Endothelial cell of umbilical vein (primary cell): ENCODE results near the gene CCDC102B.

Experiments used
- CTCF ChIP-seq, 2 donors: IDR thresholded peaks; 1 replicate in 1 of 2; 2 replicates in 1 of 2; pipeline ENCODE4 v1.5.1; 2011; ENCODE audit warnings: low read length in 2 of 2, mild to moderate bottlenecking in 2 of 2, moderate library complexity in 2 of 2, control low read depth in 1 of 2, inconsistent platforms in 1 of 2, low read depth in 1 of 2; ENCODE audit not compliant: insufficient read depth in 1 of 2; ENCODE audit errors: extremely low read depth in 1 of 2
- EZH2 ChIP-seq: IDR thresholded peaks from 2 replicates; pipeline ENCODE4 v1.6.1; 2012; ENCODE audit warnings: borderline replicate concordance, low read depth, mild to moderate bottlenecking, moderate library complexity, low read length, inconsistent platforms; ENCODE audit not compliant: severe bottlenecking
- FOS ChIP-seq: IDR thresholded peaks from 2 replicates; pipeline ENCODE4 v1.6.1; 2011; ENCODE audit warnings: mild to moderate bottlenecking, low read length, moderate library complexity, borderline replicate concordance; ENCODE audit not compliant: insufficient read depth
- GATA2 ChIP-seq: IDR thresholded peaks from 2 replicates; pipeline ENCODE4 v1.7.0; 2011; ENCODE audit warnings: low read depth, mild to moderate bottlenecking, moderate library complexity, mixed read lengths, low read length; ENCODE audit not compliant: insufficient read length, insufficient read depth
- JUN ChIP-seq: IDR thresholded peaks from 2 replicates; pipeline ENCODE4 v1.6.1; 2011; ENCODE audit warnings: borderline replicate concordance, low read depth; ENCODE audit not compliant: insufficient read length, insufficient read depth
- MYC ChIP-seq: IDR thresholded peaks from one replicate; pipeline ENCODE4 v1.6.1; 2011; ENCODE audit warnings: mild to moderate bottlenecking, low read depth, low read length
- POLR2A ChIP-seq: IDR thresholded peaks from 2 replicates; pipeline ENCODE4 v1.6.1; 2012; ENCODE audit warnings: low read depth, mild to moderate bottlenecking, control low read depth, low read length
- POLR2AphosphoS5 ChIP-seq: IDR thresholded peaks from 2 replicates; pipeline ENCODE4 v1.6.1; 2012; ENCODE audit warnings: low read depth, mild to moderate bottlenecking, control low read depth, low read length, moderate library complexity; ENCODE audit not compliant: insufficient read depth
- TF ChIP-seq, protein P1 (sequence below): IDR thresholded peaks from 2 replicates; pipeline ENCODE4 v1.6.1; 2011; ENCODE audit not compliant: insufficient read depth, insufficient read length

DNA sequence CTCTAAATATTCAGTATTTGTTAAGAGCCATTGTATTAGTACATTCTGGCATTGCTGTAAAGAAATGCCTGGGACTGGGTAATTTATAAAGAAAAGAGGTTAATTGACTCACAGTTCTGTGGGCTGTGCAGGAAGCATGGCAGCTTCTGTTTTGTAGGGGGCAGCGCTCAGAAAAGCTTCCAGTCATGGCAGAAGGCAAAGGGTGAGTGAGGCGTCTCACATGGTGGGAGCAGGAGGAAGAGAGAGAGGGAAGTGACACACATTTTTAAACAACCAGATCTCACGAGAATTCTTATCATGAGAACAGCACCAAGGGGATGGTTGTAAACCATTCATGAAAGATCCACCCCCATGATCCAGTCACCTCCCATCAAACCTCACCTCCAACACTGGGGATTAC lies 13.8 kb upstream of the CCDC102B start:
- TF ChIP-seq CTCF (IDR thresholded peaks at IDR 0.05; ENCODE audit: extremely low read depth in 1 of 2, insufficient read depth in 1 of 2, low read depth in 1 of 2, low read length in 2 of 2): no peak
- no peak for TF ChIP-seq POLR2A
- no peak for TF ChIP-seq FOS
- TF ChIP-seq EZH2: no peak
- TF ChIP-seq, protein P1, sequence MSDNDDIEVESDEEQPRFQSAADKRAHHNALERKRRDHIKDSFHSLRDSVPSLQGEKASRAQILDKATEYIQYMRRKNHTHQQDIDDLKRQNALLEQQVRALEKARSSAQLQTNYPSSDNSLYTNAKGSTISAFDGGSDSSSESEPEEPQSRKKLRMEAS: no peak
- TF ChIP-seq POLR2AphosphoS5: no peak
- no peak for TF ChIP-seq JUN
- TF ChIP-seq GATA2: no peak
- TF ChIP-seq MYC: no peak
